ENCODE measurements around the gene OR6T1. TPM values are rescaled to one million over a fixed set of nuclear protein-coding genes. Genes with fewer than 3 reads are reported as not detected.

Gene OR6T1, protein sequence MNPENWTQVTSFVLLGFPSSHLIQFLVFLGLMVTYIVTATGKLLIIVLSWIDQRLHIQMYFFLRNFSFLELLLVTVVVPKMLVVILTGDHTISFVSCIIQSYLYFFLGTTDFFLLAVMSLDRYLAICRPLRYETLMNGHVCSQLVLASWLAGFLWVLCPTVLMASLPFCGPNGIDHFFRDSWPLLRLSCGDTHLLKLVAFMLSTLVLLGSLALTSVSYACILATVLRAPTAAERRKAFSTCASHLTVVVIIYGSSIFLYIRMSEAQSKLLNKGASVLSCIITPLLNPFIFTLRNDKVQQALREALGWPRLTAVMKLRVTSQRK
- total RNA-seq: not detected
- not detected for total RNA-seq (2013)
- total RNA-seq: 0 reads per million in 29 experiments

DNA sequence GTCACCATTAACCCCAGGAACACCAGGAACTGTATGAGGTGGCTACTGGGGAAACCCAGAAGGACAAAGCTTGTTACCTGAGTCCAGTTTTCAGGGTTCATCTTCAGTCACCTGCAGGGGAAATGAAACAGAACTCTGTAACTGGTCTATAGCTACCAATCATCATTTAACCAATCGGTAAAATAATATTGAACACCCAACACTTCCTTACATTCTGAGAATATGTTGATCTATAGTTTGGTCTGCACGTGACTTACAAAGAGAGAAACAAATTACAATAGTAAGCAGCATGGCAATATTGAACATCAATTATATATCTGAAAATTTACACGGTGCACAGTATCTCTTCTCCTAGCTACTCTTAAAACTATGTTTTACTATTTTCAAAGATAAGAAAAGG is at the start of gene OR6T1:
Gene OR6T1 (minus strand): TSS at position 101 of the 400 bp plus-strand sequence. CDS start 0 bp downstream, at position 101.
- H3K27me3 ChIP-seq (replicated peaks in 1 of 2; ENCODE audit: control insufficient read depth in 2 of 2, extremely low read depth in 1 of 2, insufficient read depth in 2 of 2, low read length in 1 of 2): no peaks in the 10 kb centered on the region
- H3K4me1 Mint-ChIP-seq: no peaks in the 10 kb centered on the region
- ChIA-PET POLR2A (no interaction called here), CTCF (no interaction called here)
- H3K4me3 Mint-ChIP-seq: no peak within 1 kb of the TSS
- H3K36me3 ChIP-seq (ENCODE audit: control insufficient read depth in 2 of 2, extremely low read depth in 1 of 2, insufficient read depth in 1 of 2, low read length in 1 of 2): no peaks in the 10 kb centered on the region
- H3K36me3 Mint-ChIP-seq: no peaks in the 10 kb centered on the region
- no CpG with 5 or more reads among the region's 3 CpGs for WGBS (ENCODE audit: insufficient coverage)
- no peaks in the 10 kb centered on the region for H3K9me3 ChIP-seq
- no peak within 1 kb of the TSS for H3K27ac Mint-ChIP-seq
- H3K4me3 ChIP-seq (ENCODE audit: control insufficient read depth in 1 of 2, extremely low read depth in 1 of 2, low read length in 1 of 2): no peak within 1 kb of the TSS
- DNase-seq (no peak), ATAC-seq (replicated peaks in 1 of 4) (no peak)
- H3K27me3 Mint-ChIP-seq: peaks cover 6 to 29% of the 10 kb centered on the region in 2 donors
- H3K9me3 Mint-ChIP-seq: peaks cover 0 to 5% (median 4%) of the 10 kb centered on the region in 3 donors
- no peaks in the 10 kb centered on the region for H3K4me1 ChIP-seq (ENCODE audit: control insufficient read depth in 1 of 2, extremely low read depth in 1 of 2, insufficient read depth in 2 of 2, low read length in 2 of 2)
- H3K27ac ChIP-seq (ENCODE audit: low read length): no peak within 1 kb of the TSS

DNA sequence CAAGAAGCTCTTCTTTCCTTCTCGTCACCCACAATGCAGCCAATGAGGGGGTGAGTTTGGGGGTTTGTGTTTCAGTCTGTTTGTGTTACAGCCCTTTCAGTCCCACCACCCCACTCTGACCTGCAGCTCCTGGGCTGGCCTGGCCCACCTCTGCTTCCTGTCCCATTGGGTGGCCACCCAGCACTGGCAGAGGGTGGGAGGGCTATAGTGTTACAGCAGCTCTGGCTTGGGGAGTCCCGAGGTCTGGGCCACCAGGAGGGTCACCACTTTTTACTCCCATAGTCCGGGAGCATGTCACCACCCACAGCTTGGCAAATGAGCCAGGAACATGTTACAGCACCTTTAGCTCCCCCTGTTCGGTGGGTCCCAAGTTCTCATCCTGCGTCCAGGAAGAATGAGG is 35.7 kb upstream of the OR6T1 start:
- ChIA-PET POLR2A (no interaction called here), CTCF (no interaction called here)
- Histone ChIP-seq H3K4me1 (ENCODE audit: control insufficient read depth in 1 of 2, extremely low read depth in 1 of 2, insufficient read depth in 2 of 2, low read length in 2 of 2) (no peaks in the 10 kb centered on the region), H3K27me3 (replicated peaks in 1 of 2; ENCODE audit: control insufficient read depth in 2 of 2, extremely low read depth in 1 of 2, insufficient read depth in 2 of 2, low read length in 1 of 2) (peaks cover 0 to 7% of the 10 kb centered on the region in 2 experiments), H3K27ac (ENCODE audit: low read length) (no peak overlapping the region), H3K36me3 (ENCODE audit: control insufficient read depth in 2 of 2, extremely low read depth in 1 of 2, insufficient read depth in 1 of 2, low read length in 1 of 2) (no peaks in the 10 kb centered on the region), H3K4me3 (ENCODE audit: control insufficient read depth in 1 of 2, extremely low read depth in 1 of 2, low read length in 1 of 2) (no peak overlapping the region), H3K9me3 (no peaks in the 10 kb centered on the region)
- H3K4me3 Mint-ChIP-seq: no peak overlapping the region
- no peak for DNase-seq
- no peaks in the 10 kb centered on the region for H3K36me3 Mint-ChIP-seq
- no peak overlapping the region for H3K27ac Mint-ChIP-seq
- no peak for ATAC-seq (replicated peaks in 1 of 4)
- peaks cover 2 to 11% of the 10 kb centered on the region in 2 donors for H3K27me3 Mint-ChIP-seq
- no peaks in the 10 kb centered on the region for H3K4me1 Mint-ChIP-seq
- WGBS (ENCODE audit: insufficient coverage): 90% methylated on average over 2 of the region's 5 CpGs
- H3K9me3 Mint-ChIP-seq: peaks cover 9 to 24% (median 14%) of the 10 kb centered on the region in 3 donors

DNA sequence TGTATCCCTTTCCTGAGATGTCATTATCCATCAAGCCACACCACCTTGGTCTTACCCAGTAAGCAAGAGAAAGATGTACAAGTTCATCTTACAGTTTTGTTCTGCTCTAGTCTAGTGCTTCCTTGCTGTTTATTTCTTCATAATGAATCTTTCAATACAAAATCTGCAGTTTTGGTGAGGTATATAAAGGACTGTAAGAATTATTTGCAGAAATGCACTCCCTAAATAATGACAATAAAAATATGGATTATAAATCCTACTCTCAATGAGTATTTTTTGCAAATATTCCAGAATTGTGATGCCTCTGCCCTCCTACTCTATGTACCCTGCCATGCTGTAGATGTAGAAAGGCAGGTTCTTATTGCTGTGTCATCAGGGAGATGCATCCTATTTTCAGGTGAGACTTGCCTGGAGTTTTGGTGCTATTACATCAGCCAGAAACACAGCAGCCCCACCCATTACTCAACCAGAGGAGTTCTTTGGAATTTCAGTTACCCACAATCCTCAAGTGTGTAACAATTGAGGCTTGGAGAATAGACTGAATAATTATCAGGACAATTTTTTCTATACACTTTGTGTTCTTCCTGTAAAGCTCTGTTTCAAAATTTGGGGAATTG is 34.2 kb upstream of the OR6T1 start, which contains the start of gene OR10S1:
Gene OR10S1 (minus strand): TSS at position 51 of the 617 bp plus-strand sequence. CDS start 117 bp downstream, outside the sequence.
- no peaks in the 10 kb centered on the region for H3K4me1 Mint-ChIP-seq
- no peak within 1 kb of the TSS for H3K4me3 ChIP-seq (ENCODE audit: control insufficient read depth in 1 of 2, extremely low read depth in 1 of 2, low read length in 1 of 2)
- peaks cover 0 to 7% of the 10 kb centered on the region in 2 experiments for H3K27me3 ChIP-seq (replicated peaks in 1 of 2; ENCODE audit: control insufficient read depth in 2 of 2, extremely low read depth in 1 of 2, insufficient read depth in 2 of 2, low read length in 1 of 2)
- H3K36me3 ChIP-seq (ENCODE audit: control insufficient read depth in 2 of 2, extremely low read depth in 1 of 2, insufficient read depth in 1 of 2, low read length in 1 of 2): no peaks in the 10 kb centered on the region
- ATAC-seq (replicated peaks in 1 of 4) (no peak), DNase-seq (no peak)
- no peak within 1 kb of the TSS for H3K4me3 Mint-ChIP-seq
- H3K36me3 Mint-ChIP-seq: no peaks in the 10 kb centered on the region
- peaks cover 6 to 13% (median 7%) of the 10 kb centered on the region in 3 donors for H3K9me3 Mint-ChIP-seq
- H3K27ac Mint-ChIP-seq: no peak within 1 kb of the TSS
- H3K27ac ChIP-seq (ENCODE audit: low read length): no peak within 1 kb of the TSS
- H3K9me3 ChIP-seq: no peaks in the 10 kb centered on the region
- no peaks in the 10 kb centered on the region for H3K4me1 ChIP-seq (ENCODE audit: control insufficient read depth in 1 of 2, extremely low read depth in 1 of 2, insufficient read depth in 2 of 2, low read length in 2 of 2)
- CTCF ChIA-PET: no interaction called here
- POLR2A ChIA-PET: no interaction called here
- H3K27me3 Mint-ChIP-seq: peaks cover 2 to 5% of the 10 kb centered on the region in 2 donors

DNA sequence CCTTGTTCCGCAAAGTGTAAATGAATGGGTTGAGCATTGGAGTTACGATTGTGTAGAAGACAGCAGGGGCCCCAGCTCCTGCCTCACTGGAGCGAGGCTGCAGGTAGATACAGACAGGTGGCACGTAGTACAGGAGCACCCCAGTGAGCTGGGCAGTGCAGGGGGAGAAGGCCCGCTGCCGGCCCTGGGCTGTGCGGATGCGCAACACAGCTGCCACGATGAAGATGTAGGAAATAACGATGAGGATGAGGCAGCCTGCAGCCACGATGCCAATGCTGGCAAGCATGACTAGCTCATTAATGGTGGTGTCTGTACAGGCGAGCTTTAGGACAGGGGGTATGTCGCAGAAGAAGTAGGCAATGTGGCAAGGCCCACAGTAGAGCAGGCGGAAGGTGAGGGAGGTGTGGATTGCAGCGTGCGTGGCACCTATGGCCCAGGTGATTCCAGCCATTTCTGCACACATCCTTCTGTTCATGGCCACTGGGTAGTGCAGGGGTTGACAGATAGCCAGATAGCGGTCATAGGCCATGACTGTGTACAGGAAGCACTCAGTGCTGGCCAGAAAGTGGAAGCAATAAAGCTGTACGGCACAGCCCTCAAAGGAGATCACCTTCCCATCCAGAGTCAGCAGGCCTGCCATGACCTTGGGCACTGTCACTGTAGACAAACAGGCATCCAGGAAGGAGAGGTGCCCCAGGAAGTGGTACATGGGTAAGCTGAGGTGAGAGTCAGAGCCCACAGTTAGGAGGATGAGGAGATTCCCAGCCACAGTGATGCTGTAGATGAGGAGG is 33.3 kb upstream of the OR6T1 start:
- POLR2A ChIA-PET: no interaction called here
- no peak for ATAC-seq (replicated peaks in 1 of 4)

DNA sequence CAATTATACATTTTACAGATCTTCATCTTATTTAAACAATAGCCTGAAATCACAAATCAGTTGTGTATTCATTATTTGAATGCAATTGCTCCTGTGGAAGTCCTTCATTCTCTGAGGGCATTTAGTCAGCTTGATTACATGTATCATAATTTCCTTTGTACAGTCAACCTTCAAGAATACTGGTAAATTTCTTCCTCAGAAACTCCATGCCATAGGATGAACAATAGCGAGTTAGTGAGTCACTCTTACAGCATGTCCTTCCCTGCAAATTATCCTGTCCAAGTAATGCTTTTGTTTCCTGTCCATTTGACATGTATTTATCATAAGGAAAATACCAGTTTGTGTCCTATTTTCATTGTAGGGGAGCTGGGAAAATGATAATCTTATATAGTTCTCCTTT is 30.2 kb upstream of the OR6T1 start:
- POLR2A ChIA-PET: no interaction called here
- no peak overlapping the region for H3K27ac Mint-ChIP-seq
- no peak overlapping the region for H3K4me3 Mint-ChIP-seq
- peaks cover 0 to 4% of the 10 kb centered on the region in 2 experiments for H3K27me3 ChIP-seq (replicated peaks in 1 of 2; ENCODE audit: control insufficient read depth in 2 of 2, extremely low read depth in 1 of 2, insufficient read depth in 2 of 2, low read length in 1 of 2)
- no peaks in the 10 kb centered on the region for H3K4me1 ChIP-seq (ENCODE audit: control insufficient read depth in 1 of 2, extremely low read depth in 1 of 2, insufficient read depth in 2 of 2, low read length in 2 of 2)
- peaks cover 2 to 3% of the 10 kb centered on the region in 2 donors for H3K27me3 Mint-ChIP-seq
- no peaks in the 10 kb centered on the region for H3K4me1 Mint-ChIP-seq
- WGBS (ENCODE audit: insufficient coverage): no CpG with 5 or more reads among the region's 1 CpG
- no peaks in the 10 kb centered on the region for H3K36me3 ChIP-seq (ENCODE audit: control insufficient read depth in 2 of 2, extremely low read depth in 1 of 2, insufficient read depth in 1 of 2, low read length in 1 of 2)
- H3K4me3 ChIP-seq (ENCODE audit: control insufficient read depth in 1 of 2, extremely low read depth in 1 of 2, low read length in 1 of 2): no peak overlapping the region
- no peaks in the 10 kb centered on the region for H3K36me3 Mint-ChIP-seq
- CTCF ChIA-PET: no interaction called here
- H3K9me3 Mint-ChIP-seq: peaks cover 0 to 5% (median 0%) of the 10 kb centered on the region in 3 donors
- no peak for ATAC-seq (replicated peaks in 1 of 4)
- no peak overlapping the region for H3K27ac ChIP-seq (ENCODE audit: low read length)
- no peak for DNase-seq
- H3K9me3 ChIP-seq: no peaks in the 10 kb centered on the region

More for the DNA sequence above, 33.3 kb upstream of the OR6T1 start:
- CTCF ChIA-PET: no interaction called here
- Histone ChIP-seq H3K36me3 (ENCODE audit: control insufficient read depth in 2 of 2, extremely low read depth in 1 of 2, insufficient read depth in 1 of 2, low read length in 1 of 2) (no peaks in the 10 kb centered on the region), H3K9me3 (no peaks in the 10 kb centered on the region), H3K27me3 (replicated peaks in 1 of 2; ENCODE audit: control insufficient read depth in 2 of 2, extremely low read depth in 1 of 2, insufficient read depth in 2 of 2, low read length in 1 of 2) (peaks cover 0 to 7% of the 10 kb centered on the region in 2 experiments), H3K27ac (ENCODE audit: low read length) (no peak overlapping the region), H3K4me3 (ENCODE audit: control insufficient read depth in 1 of 2, extremely low read depth in 1 of 2, low read length in 1 of 2) (no peak overlapping the region), H3K4me1 (ENCODE audit: control insufficient read depth in 1 of 2, extremely low read depth in 1 of 2, insufficient read depth in 2 of 2, low read length in 2 of 2) (no peaks in the 10 kb centered on the region)
- 83% methylated on average over 17 of the region's 18 CpGs for WGBS (ENCODE audit: insufficient coverage)
- Mint-ChIP-seq H3K4me3 (no peak overlapping the region), H3K27ac (no peak overlapping the region), H3K9me3 (peaks cover 0 to 5% (median 0%) of the 10 kb centered on the region in 3 donors), H3K36me3 (no peaks in the 10 kb centered on the region), H3K27me3 (peaks cover 0 to 2% of the 10 kb centered on the region in 2 donors), H3K4me1 (no peaks in the 10 kb centered on the region)
- DNase-seq: no peak

DNA sequence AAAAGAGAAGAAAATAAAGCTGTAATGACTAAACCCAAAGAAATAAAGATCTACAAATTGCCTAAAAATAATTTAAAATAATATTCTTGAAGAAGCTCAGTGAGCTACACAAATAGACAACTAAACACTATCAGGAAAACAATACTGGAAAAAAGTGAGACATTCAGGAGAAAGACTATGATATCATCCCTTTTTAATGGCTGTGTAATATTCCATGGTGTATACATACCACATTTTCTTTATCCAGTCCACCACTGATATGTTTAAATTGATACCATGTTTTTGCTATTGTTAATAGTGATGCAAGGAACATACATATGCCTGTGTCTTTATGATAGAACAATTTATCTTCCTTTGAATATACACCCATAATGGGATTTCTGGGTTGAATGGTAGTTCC is 13.1 kb upstream of the OR6T1 start:
- ChIA-PET CTCF (interaction anchor here in 1 of 2 donors (0.6 kb wide), 1 partner anchor 488 kb away, joined by 6 read pairs; no protein-coding TSS in a partner anchor), POLR2A (no interaction called here)

More for the DNA sequence above, 13.1 kb upstream of the OR6T1 start:
- peaks cover 0 to 5% of the 10 kb centered on the region in 2 donors for H3K27me3 Mint-ChIP-seq
- H3K9me3 Mint-ChIP-seq: peaks cover 0 to 20% (median 3%) of the 10 kb centered on the region in 3 donors
- no peak overlapping the region for H3K27ac Mint-ChIP-seq
- H3K4me3 Mint-ChIP-seq: no peak overlapping the region
- Histone ChIP-seq H3K4me1 (ENCODE audit: control insufficient read depth in 1 of 2, extremely low read depth in 1 of 2, insufficient read depth in 2 of 2, low read length in 2 of 2) (no peaks in the 10 kb centered on the region), H3K36me3 (ENCODE audit: control insufficient read depth in 2 of 2, extremely low read depth in 1 of 2, insufficient read depth in 1 of 2, low read length in 1 of 2) (no peaks in the 10 kb centered on the region), H3K27ac (ENCODE audit: low read length) (no peak overlapping the region), H3K9me3 (no peaks in the 10 kb centered on the region), H3K4me3 (ENCODE audit: control insufficient read depth in 1 of 2, extremely low read depth in 1 of 2, low read length in 1 of 2) (no peak overlapping the region), H3K27me3 (replicated peaks in 1 of 2; ENCODE audit: control insufficient read depth in 2 of 2, extremely low read depth in 1 of 2, insufficient read depth in 2 of 2, low read length in 1 of 2) (no peaks in the 10 kb centered on the region)
- no peaks in the 10 kb centered on the region for H3K4me1 Mint-ChIP-seq
- ATAC-seq (replicated peaks in 1 of 4) (no peak), DNase-seq (no peak)
- H3K36me3 Mint-ChIP-seq: no peaks in the 10 kb centered on the region
